H1 (cell line): Measurements from ENCODE around the gene UBE2H. TPM values are rescaled to one million over a fixed set of nuclear protein-coding genes. Genes with fewer than 3 reads are reported as not detected.

Experiments
- ASH2L ChIP-seq: fragments of 200-600, 300-600 bp; sonication (generic); IDR thresholded peaks from one replicate; pipeline ENCODE4 v1.7.1; 2017; ENCODE audit warnings: low read length
- BCL11A ChIP-seq, 2 experiments: IDR thresholded peaks; one replicate each; pipeline ENCODE4 v1.6.1; 2011; ENCODE audit warnings: low read depth in 2 of 2, low read length in 2 of 2, mild to moderate bottlenecking in 2 of 2
- CBX5 ChIP-seq: fragments of 300-800, 300-1000 bp; sonication (generic); IDR thresholded peaks from 2 replicates; pipeline ENCODE4 v1.7.1; 2016; ENCODE audit warnings: antibody characterized with exemption, low read length, low read depth
- CEBPB ChIP-seq: IDR thresholded peaks from 2 replicates; pipeline ENCODE4 v1.6.1; 2012; ENCODE audit warnings: low read depth, low read length
- CREB1 ChIP-seq: IDR thresholded peaks from 2 replicates; pipeline ENCODE4 v1.6.1; 2012; ENCODE audit warnings: inconsistent platforms
- E2F6 ChIP-seq: IDR thresholded peaks from 2 replicates; pipeline ENCODE4 v1.6.1; 2012; ENCODE audit warnings: inconsistent platforms
- GTF2F1 ChIP-seq: IDR thresholded peaks from 2 replicates; pipeline ENCODE4 v1.6.1; 2012; ENCODE audit warnings: low read depth, low read length, improper control_type of control experiment, borderline replicate concordance
- HDAC2 ChIP-seq, 2 experiments: fragments of 300-600 bp in 1 of 2; sonication (generic) in 1 of 2; IDR thresholded peaks; 2 replicates each; pipeline ENCODE4 v1.6.1; 2011 to 2012; ENCODE audit warnings: low read depth in 2 of 2, low read length in 2 of 2, mild to moderate bottlenecking in 2 of 2, moderate library complexity in 2 of 2, borderline replicate concordance in 1 of 2, inconsistent platforms in 1 of 2
- JUND ChIP-seq: IDR thresholded peaks from 2 replicates; pipeline ENCODE4 v1.6.1; 2011; ENCODE audit warnings: mild to moderate bottlenecking, improper control_type of control experiment, low read length
- KDM1A ChIP-seq: fragments of 200-600, 300-600 bp; sonication (generic); IDR thresholded peaks from 2 replicates; pipeline ENCODE4 v1.7.1; 2016; ENCODE audit warnings: mild to moderate bottlenecking, low read length, borderline replicate concordance
- MAFK ChIP-seq: IDR thresholded peaks from 2 replicates; pipeline ENCODE4 v1.6.1; 2012; ENCODE audit warnings: low read depth, mild to moderate bottlenecking, improper control_type of control experiment, low read length
- MAX ChIP-seq: IDR thresholded peaks from 2 replicates; pipeline ENCODE4 v1.6.1; 2012; ENCODE audit warnings: inconsistent platforms
- PHF8 ChIP-seq: fragments of 200-600 bp; sonication (generic); conservative IDR thresholded peaks from 2 replicates; pipeline ENCODE4 v1.7.1; 2012; ENCODE audit warnings: low read depth, mild to moderate bottlenecking, inconsistent platforms, low read length, moderate library complexity
- POLR2A ChIP-seq, 2 experiments: IDR thresholded peaks; 1 replicate in 1 of 2; 2 replicates in 1 of 2; pipeline ENCODE4 v1.6.1; 2011; ENCODE audit warnings: low read depth in 2 of 2, low read length in 2 of 2, mild to moderate bottlenecking in 2 of 2; ENCODE audit errors: control extremely low read depth in 1 of 2
- POU5F1 ChIP-seq: IDR thresholded peaks from 2 replicates; pipeline ENCODE4 v1.6.1; 2011; ENCODE audit warnings: low read depth, mild to moderate bottlenecking, low read length, moderate library complexity
- RXRA ChIP-seq: IDR thresholded peaks from 2 replicates; pipeline ENCODE4 v1.6.1; 2011; ENCODE audit warnings: low read depth, mild to moderate bottlenecking, low read length, moderate library complexity; ENCODE audit not compliant: insufficient read depth
- SIN3A ChIP-seq, 2 experiments: IDR thresholded peaks in 1 of 2; conservative IDR thresholded peaks in 1 of 2; 2 replicates each; pipeline ENCODE4 v1.6.1; 2011 to 2012; ENCODE audit warnings: low read length in 2 of 2, improper control_type of control experiment in 1 of 2, low read depth in 1 of 2, mild to moderate bottlenecking in 1 of 2
- SUZ12 ChIP-seq: fragments of 200-600 bp; sonication (generic); IDR thresholded peaks from 2 replicates; pipeline ENCODE4 v1.6.1; 2012; ENCODE audit warnings: mild to moderate bottlenecking, inconsistent platforms, low read length, moderate library complexity, mixed read lengths
- TAF1 ChIP-seq: IDR thresholded peaks from 2 replicates; pipeline ENCODE4 v1.6.1; 2011; ENCODE audit warnings: mild to moderate bottlenecking, low read depth, low read length
- TBP ChIP-seq: IDR thresholded peaks from 2 replicates; pipeline ENCODE4 v1.6.1; 2011; ENCODE audit warnings: low read depth, low read length, improper control_type of control experiment
- polyA plus RNA-seq, 7 experiments: library from polyadenylated mRNA; depleted of rRNA in 3 of 7; stranded (reverse) in 5 of 7; unstranded in 2 of 7; fragments of >200 nt in 5 of 7; fragments of 200-250 nt in 2 of 7; gene quantifications; 1 replicate in 5 of 7; 2 replicates in 1 of 7; 4 replicates in 1 of 7; pipeline versions ENCODE4 v1.2.1 to v1.2.3, GENCODE V29; 2011 to 2013; ENCODE audit warnings: missing spikeins in 2 of 7, mixed read lengths in 2 of 7
- total RNA-seq: library from RNA; stranded (reverse); fragmentation: NEBNext Ultra II Directional; extraction: Animal tissue kit (Norgen Biotek cat#: 25700); gene quantifications from 2 replicates; pipeline ENCODE4 v1.2.1, GENCODE V29; 2021

UBE2H gene
- total and polyA plus RNA-seq, 2 of the 8 experiments (the other 6 are each of a cell fraction or from before 2014, with no cell fraction given), result 30.6 to 62.2 TPM

DNA sequence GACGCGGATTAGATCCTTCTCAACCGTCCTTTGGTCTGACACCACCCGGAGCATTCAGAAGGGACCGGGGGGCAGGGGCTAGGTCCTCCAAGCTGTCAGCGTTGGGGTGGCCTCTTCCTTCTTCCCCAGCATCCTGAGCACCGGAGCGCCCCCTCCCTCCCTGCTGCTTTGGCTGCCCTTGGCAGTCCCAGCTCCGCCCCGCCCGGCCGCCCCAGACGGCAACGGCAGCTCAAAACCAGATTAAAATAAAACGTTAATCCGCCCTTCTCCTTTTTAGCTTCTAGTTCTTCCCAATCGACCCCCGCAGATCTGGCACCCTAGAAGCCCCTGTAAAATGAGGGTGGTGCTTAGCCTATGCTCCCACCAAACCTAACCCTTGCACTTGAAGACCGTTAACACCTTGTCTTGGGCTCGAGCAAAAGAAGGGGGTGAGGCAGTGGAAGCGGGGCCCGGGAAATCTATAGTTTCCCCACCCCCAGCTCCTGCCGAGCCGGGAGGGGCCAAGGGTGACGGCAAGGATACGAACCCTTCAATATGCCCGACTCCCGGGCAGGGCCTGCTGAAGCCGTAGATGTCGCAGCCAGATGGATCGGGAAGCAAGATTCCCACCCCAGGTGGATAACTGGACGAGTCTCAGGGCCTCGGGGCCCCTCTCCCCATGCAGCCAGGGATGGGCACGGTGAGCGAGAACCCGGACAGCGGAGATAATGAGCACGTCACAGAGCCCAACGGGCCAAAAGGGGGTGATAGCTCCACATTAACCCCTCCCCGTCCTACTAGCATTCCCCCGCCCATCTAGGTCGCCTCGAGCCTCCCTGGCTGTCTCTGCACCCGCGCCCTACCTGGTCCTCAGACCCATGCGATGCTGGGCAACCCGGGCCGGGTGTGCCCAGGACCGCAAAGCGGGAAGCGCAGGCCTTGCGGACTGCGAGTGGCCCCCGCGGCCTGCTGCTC lies 171.5 kb downstream of the UBE2H start (continued):
- TF ChIP-seq RXRA (no peak), HDAC2 (IDR thresholded peaks at IDR 0.05; ENCODE audit: borderline replicate concordance in 1 of 2, low read depth in 2 of 2, low read length in 2 of 2) (0 out of 4 replicates have a peak, but pooled peaks of 1 of the 2 experiments have one; percentile 2), MAFK (no peak), CEBPB (no peak), BCL11A (IDR thresholded peaks at IDR 0.05; ENCODE audit: low read depth in 2 of 2, low read length in 2 of 2) (no peak), CREB1 (no peak), GTF2F1 (no peak), CBX5 (no peak), PHF8 (no peak), TBP (0 out of 2 replicates have a peak, but pooled peaks have one; percentile 56), JUND (0 out of 2 replicates have a peak, but pooled peaks have one; percentile 2), KDM1A (0 out of 2 replicates have a peak, but pooled peaks have one; percentile 6), E2F6 (peak; percentile 11; the same call in 1 of the 2 replicates), TAF1 (peak; percentile 36; the same call in 1 of the 2 replicates), MAX (no peak), SIN3A (conservative IDR thresholded peaks at IDR 0.05 in 1 of 2, IDR thresholded peaks at IDR 0.05 in 1 of 2; ENCODE audit: low read depth in 1 of 2, low read length in 2 of 2) (0 out of 4 replicates have a peak, but pooled peaks of 1 of the 2 experiments have one; percentile 10), ASH2L (peak; percentile 19), POLR2A (IDR thresholded peaks at IDR 0.05; ENCODE audit: control extremely low read depth in 1 of 2, low read depth in 2 of 2, low read length in 2 of 2) (peak in 1 of 2 experiments; percentile 38; a peak in 1 of 3 replicates), SUZ12 (no peak; the same call in 1 of the 2 replicates), POU5F1 (no peak)
